ENCODE measurements around the gene PIKFYVE. TPM values are rescaled to one million over a fixed set of nuclear protein-coding genes. Genes with fewer than 3 reads are reported as not detected.
A peak's percentile ranks its signal among the peaks of the same experiment; 100 is the strongest.

The PIKFYVE gene
- total RNA-seq, 4 donors from 2014 or later: 19.1 to 29.7 (median 22.8) TPM

- H3K4me1 ChIP-seq: no peaks in the 10 kb centered on the region
- DNase-seq (ENCODE audit: extremely low spot score): no peak
- TF ChIP-seq CTCF (IDR thresholded peaks at IDR 0.05): no peak
- no peak for TF ChIP-seq POLR2A (IDR thresholded peaks at IDR 0.05; ENCODE audit: low read depth)
- no peak for TF ChIP-seq EP300 (IDR thresholded peaks at IDR 0.05)
- TF ChIP-seq POLR2AphosphoS5 (IDR thresholded peaks at IDR 0.05): no peak
- peaks cover 0 to 12% (median 1%) of the 10 kb centered on the region in 4 donors for H3K9me3 ChIP-seq
- no peak overlapping the region for H3K27ac ChIP-seq (replicated peaks in 1 of 4)
- no peaks in the 10 kb centered on the region for H3K36me3 ChIP-seq
- WGBS: 17% methylated on average over 1 of the region's 1 CpG
- H3K4me3 ChIP-seq: no peak overlapping the region
- intact Hi-C loops (cut with DNase I): no loop called here
- peaks cover 0 to 15% (median 2%) of the 10 kb centered on the region in 4 donors for H3K27me3 ChIP-seq
These were observed 133.1 kb downstream of the PIKFYVE start for GRCh38 chr2:208399201-208399600.

DNA sequence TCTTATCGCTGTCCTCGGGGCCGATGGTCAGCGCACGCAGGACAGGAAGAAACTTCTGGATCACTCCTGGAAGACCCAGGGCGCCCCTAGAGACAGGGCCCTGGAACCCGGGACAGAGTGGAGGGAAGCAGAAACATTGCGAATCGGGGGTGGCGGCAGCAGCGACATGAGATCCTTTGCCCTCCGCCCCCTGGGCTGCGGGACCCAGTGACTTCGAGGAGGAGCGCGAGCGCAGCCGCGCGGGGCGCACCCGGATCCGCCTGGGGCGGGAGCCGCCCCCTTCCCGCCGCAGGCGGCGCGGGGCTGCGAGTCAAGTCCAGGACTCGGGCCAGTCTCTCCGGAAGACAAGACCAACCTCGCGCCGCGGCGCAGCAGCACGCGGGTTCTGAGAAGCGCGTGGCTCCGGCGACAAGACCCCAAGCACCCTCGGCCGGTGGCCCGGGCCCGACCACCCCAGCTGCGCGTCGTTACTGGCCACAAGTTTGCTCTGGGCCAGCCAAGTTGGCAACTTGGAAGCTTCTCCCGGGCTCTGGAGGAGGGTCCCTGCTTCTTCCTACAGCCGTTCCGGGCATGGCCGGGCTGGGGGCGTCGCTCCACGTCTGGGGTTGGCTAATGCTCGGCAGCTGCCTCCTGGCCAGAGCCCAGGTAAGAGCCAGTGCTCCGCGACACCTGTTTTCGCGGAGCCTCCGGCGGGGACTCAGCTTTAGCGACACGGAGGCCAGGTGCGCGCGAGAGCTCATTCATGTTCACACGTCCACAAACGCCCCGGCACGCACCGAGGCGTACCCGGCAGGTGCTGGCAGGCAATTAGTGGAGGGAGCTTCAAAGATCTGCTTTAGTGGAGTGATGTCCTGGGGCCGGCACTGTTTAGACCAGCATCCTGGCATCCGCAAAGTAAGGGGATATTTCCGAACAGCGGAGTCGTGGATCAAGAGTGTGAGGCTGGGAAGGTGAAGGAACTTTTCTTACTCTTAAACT lies 140.7 kb downstream of the PIKFYVE start, which contains the start of gene PTH2R:
PTH2R (plus strand) TSS at position 319 of the 978 bp plus-strand sequence; CDS start at position 571, 252 bp downstream.
- H3K27me3 ChIP-seq: peaks cover 0 to 74% (median 15%) of the 10 kb centered on the region in 4 donors
- DNase-seq (ENCODE audit: extremely low spot score): no peak
- 10% methylated on average over 53 of the region's 82 CpGs for WGBS
- TF ChIP-seq POLR2AphosphoS5 (IDR thresholded peaks at IDR 0.05) (no peak), CTCF (IDR thresholded peaks at IDR 0.05) (no peak), POLR2A (IDR thresholded peaks at IDR 0.05; ENCODE audit: low read depth) (no peak), EP300 (IDR thresholded peaks at IDR 0.05) (no peak)
- H3K27ac ChIP-seq (replicated peaks in 1 of 4): no peak within 1 kb of the TSS
- no peaks in the 10 kb centered on the region for H3K9me3 ChIP-seq
- H3K4me1 ChIP-seq: peaks cover 0 to 14% (median 11%) of the 10 kb centered on the region in 4 donors
- no peaks in the 10 kb centered on the region for H3K36me3 ChIP-seq
- intact Hi-C loops (cut with DNase I): no loop called here
- H3K4me3 ChIP-seq: peak within 1 kb of the TSS; percentile 5 to 37 (median 34)

GRCh38 chr2:208407667-208408066 lies 141.6 kb downstream of the PIKFYVE start:
- Histone ChIP-seq H3K9me3 (no peaks in the 10 kb centered on the region), H3K4me1 (peaks cover 0 to 14% (median 11%) of the 10 kb centered on the region in 4 donors), H3K27ac (replicated peaks in 1 of 4) (no peak overlapping the region), H3K36me3 (no peaks in the 10 kb centered on the region), H3K27me3 (peaks cover 0 to 69% (median 15%) of the 10 kb centered on the region in 4 donors), H3K4me3 (no peak overlapping the region)
- intact Hi-C loops (cut with DNase I): no loop called here
- 28% methylated on average over 9 of the region's 9 CpGs for WGBS
- TF ChIP-seq POLR2AphosphoS5 (IDR thresholded peaks at IDR 0.05): no peak
- no peak for TF ChIP-seq POLR2A (IDR thresholded peaks at IDR 0.05; ENCODE audit: low read depth)
- no peak for TF ChIP-seq CTCF (IDR thresholded peaks at IDR 0.05)
- TF ChIP-seq EP300 (IDR thresholded peaks at IDR 0.05): no peak
- no peak for DNase-seq (ENCODE audit: extremely low spot score)

Other genes starting within 250 kb of the PIKFYVE start
- gene PLEKHM3, start 240.7 kb upstream of the PIKFYVE start, total RNA-seq: 10 to 100 TPM; 24.8 to 34.5 (median 31.1) TPM
- gene CRYGD, start 141.7 kb upstream of the PIKFYVE start, total RNA-seq: not detected
- gene CRYGC, start 136.4 kb upstream of the PIKFYVE start, total RNA-seq: not detected
- not detected for gene CRYGB, start 120.1 kb upstream of the PIKFYVE start, total RNA-seq
- gene CRYGA, start 102.7 kb upstream of the PIKFYVE start, total RNA-seq: not detected
- gene C2orf80, start 76.2 kb upstream of the PIKFYVE start, total RNA-seq: not detected
- gene IDH1, start 11.2 kb upstream of the PIKFYVE start, total RNA-seq: 10 to 100 TPM; 22.0 to 28.0 (median 24.8) TPM
- under 1 TPM in 1 of 4 donors, not detected in 3; 0.17 TPM for gene PTH2R, start 140.5 kb downstream of the PIKFYVE start, total RNA-seq

All from esophagus muscularis mucosa (tissue), 4 donors.